Adipose tissue (tissue), 3 donors: Measurements from ENCODE around the gene DIAPH3. TPM values are rescaled to one million over a fixed set of nuclear protein-coding genes. Genes with fewer than 3 reads are reported as not detected.

ENCODE experiments used
- H3K27ac ChIP-seq: one replicate; pipeline ENCODE4 v1.5.1; 2013; ENCODE audit warnings: low read depth, low read length
- WGBS, 3 donors: extraction: QIAGEN DNeasy Blood & Tissue Kit; methylation state at CpG; one replicate each; pipeline ENCODE4 v1.1.7; 2013; 5-methylcytosine and 5-hydroxymethylcytosine counted together
- polyA plus RNA-seq, 3 donors: library from polyadenylated mRNA; stranded (reverse); fragments of 200-250 nt; gene quantifications; one replicate each; pipeline ENCODE4 v1.2.3, GENCODE V29; 2013
- donor health status: healthy with polysubstance abuse.
- donor health status: Bipolar disorder and iron deficiency.
- donor health status: healthy.

The DIAPH3 gene
- polyA plus RNA-seq, 3 donors, result 0.06 to 0.45 (median 0.24) TPM

- WGBS, 3 donors, result 78 to 98% (median 97%) methylated on average over 1 of the region's 1 CpG
- no peak overlapping the region for H3K27ac ChIP-seq
Observed at GRCh38 chr13:59863621-59864020, 300.1 kb downstream of the DIAPH3 start.

GRCh38 chr13:59861676-59862075 lies 302.1 kb downstream of the DIAPH3 start:
- no peak overlapping the region for H3K27ac ChIP-seq
- 77 to 93% (median 91%) methylated on average over 4 of the region's 4 CpGs for WGBS, 3 donors

GRCh38 chr13:59856281-59856810 lies 307.4 kb downstream of the DIAPH3 start:
- H3K27ac ChIP-seq, result no peak overlapping the region

GRCh38 chr13:59846845-59847620 lies 316.7 kb downstream of the DIAPH3 start:
- no peak overlapping the region for H3K27ac ChIP-seq
- WGBS, 3 donors, result 85 to 95% (median 88%) methylated on average over 2 of the region's 2 CpGs

- 84 to 93% (median 89%) methylated on average over 3 of the region's 3 CpGs for WGBS, 3 donors
- no peak overlapping the region for H3K27ac ChIP-seq
Observed at GRCh38 chr13:59843040-59843439, 320.7 kb downstream of the DIAPH3 start.

- 97 to 99% (median 97%) methylated on average over 4 of the region's 4 CpGs for WGBS, 3 donors
- no peak overlapping the region for H3K27ac ChIP-seq
Observed at GRCh38 chr13:59842507-59842906, 321.2 kb downstream of the DIAPH3 start.

GRCh38 chr13:59839186-59839585 lies 324.5 kb downstream of the DIAPH3 start:
- WGBS, 3 donors, result 90 to 95% (median 92%) methylated on average over 2 of the region's 2 CpGs
- H3K27ac ChIP-seq, result no peak overlapping the region

GRCh38 chr13:59837101-59837500 lies 326.6 kb downstream of the DIAPH3 start:
- 72 to 80% (median 77%) methylated on average over 3 of the region's 3 CpGs for WGBS, 3 donors
- no peak overlapping the region for H3K27ac ChIP-seq

- WGBS, 3 donors, result 53 to 79% (median 63%) methylated on average over 2 of the region's 2 CpGs
- no peak overlapping the region for H3K27ac ChIP-seq
Observed at GRCh38 chr13:59835569-59835968, 328.2 kb downstream of the DIAPH3 start.

- no peak overlapping the region for H3K27ac ChIP-seq
Observed at GRCh38 chr13:59834801-59835200, 328.9 kb downstream of the DIAPH3 start.

- no peak overlapping the region for H3K27ac ChIP-seq
Observed at GRCh38 chr13:59829690-59830089, 334.0 kb downstream of the DIAPH3 start.

- WGBS, 3 donors, result 33 to 62% (median 43%) methylated on average over 1 of the region's 1 CpG
- H3K27ac ChIP-seq, result no peak overlapping the region
Observed at GRCh38 chr13:59823486-59823885, 340.2 kb downstream of the DIAPH3 start.

- WGBS, 3 donors, result 94 to 98% (median 95%) methylated on average over 3 of the region's 3 CpGs
- H3K27ac ChIP-seq, result no peak overlapping the region
Observed at GRCh38 chr13:59809564-59809963, 354.2 kb downstream of the DIAPH3 start.

GRCh38 chr13:59806801-59807200 lies 356.9 kb downstream of the DIAPH3 start:
- no peak overlapping the region for H3K27ac ChIP-seq

- no peak overlapping the region for H3K27ac ChIP-seq
Observed at GRCh38 chr13:59801107-59801880, 362.4 kb downstream of the DIAPH3 start.

GRCh38 chr13:59793107-59793506 lies 370.6 kb downstream of the DIAPH3 start:
- WGBS, 3 donors, result 94 to 99% (median 98%) methylated on average over 2 of the region's 2 CpGs
- no peak overlapping the region for H3K27ac ChIP-seq

- H3K27ac ChIP-seq, result no peak overlapping the region
- WGBS, 3 donors, result 36 to 63% (median 61%) methylated on average over 2 of the region's 2 CpGs
Observed at GRCh38 chr13:59790626-59791025, 373.1 kb downstream of the DIAPH3 start.

GRCh38 chr13:59789558-59789957 lies 374.2 kb downstream of the DIAPH3 start:
- 92 to 96% (median 95%) methylated on average over 6 of the region's 6 CpGs for WGBS, 3 donors
- H3K27ac ChIP-seq, result no peak overlapping the region

GRCh38 chr13:59787679-59788078 lies 376.0 kb downstream of the DIAPH3 start:
- H3K27ac ChIP-seq, result no peak overlapping the region

- H3K27ac ChIP-seq, result no peak overlapping the region
- WGBS, 3 donors, result 76 to 82% (median 80%) methylated on average over 4 of the region's 4 CpGs
Observed at GRCh38 chr13:59782696-59783095, 381.0 kb downstream of the DIAPH3 start.
